ENCODE data around the gene OR10W1. TPM values are rescaled to one million over a fixed set of nuclear protein-coding genes. Genes with fewer than 3 reads are reported as not detected.

Gene OR10W1
- polyA plus RNA-seq, 1 of the 3 experiments (the other 2 are of a cell fraction), result not detected

Other genes with a start within 250 kb of the OR10W1 start
- gene OR9Q1, start 244.4 kb downstream of the OR10W1 start, polyA plus RNA-seq (2012; rRNA removed), result not detected in 2 replicates
- not detected in 2 replicates for gene OR6Q1, start 237.3 kb downstream of the OR10W1 start, polyA plus RNA-seq (2012; rRNA removed)
- not detected in 2 replicates for gene OR9I1, start 142.7 kb downstream of the OR10W1 start, polyA plus RNA-seq (2012; rRNA removed)
- gene OR9Q2, start 79.2 kb downstream of the OR10W1 start, polyA plus RNA-seq (2012; rRNA removed), result not detected in 2 replicates
- not detected in 2 replicates for gene OR1S2, start 64.1 kb downstream of the OR10W1 start, polyA plus RNA-seq (2012; rRNA removed)
- gene OR1S1, start 55.5 kb downstream of the OR10W1 start, polyA plus RNA-seq (2012; rRNA removed), result not detected in 2 replicates
- gene OR10Q1, start 39.3 kb downstream of the OR10W1 start, polyA plus RNA-seq (2012; rRNA removed), result not detected in 2 replicates
- not detected in 2 replicates for gene OR5B17, start 90.8 kb upstream of the OR10W1 start, polyA plus RNA-seq (2012; rRNA removed)
- not detected in 2 replicates for gene OR5B3, start 138.6 kb upstream of the OR10W1 start, polyA plus RNA-seq (2012; rRNA removed)
- not detected in 2 replicates for gene OR5B2, start 159.9 kb upstream of the OR10W1 start, polyA plus RNA-seq (2012; rRNA removed)
- gene OR5B12, start 174.0 kb upstream of the OR10W1 start, polyA plus RNA-seq (2012; rRNA removed), result not detected in 2 replicates
- not detected in 2 replicates for gene OR5B21, start 239.8 kb upstream of the OR10W1 start, polyA plus RNA-seq (2012; rRNA removed)